HG03558 (cell line): ENCODE results near the gene B3GNT9.

Experiments
- ATAC-seq: cut with Tn5 transposase; IDR thresholded peaks from one replicate; pipeline ENCODE4 v1.9.1; 2021; ENCODE audit warnings: moderate number of reproducible peaks; ENCODE audit not compliant: unreplicated experiment; ENCODE audit errors: extremely low read depth

B3GNT9 gene

DNA sequence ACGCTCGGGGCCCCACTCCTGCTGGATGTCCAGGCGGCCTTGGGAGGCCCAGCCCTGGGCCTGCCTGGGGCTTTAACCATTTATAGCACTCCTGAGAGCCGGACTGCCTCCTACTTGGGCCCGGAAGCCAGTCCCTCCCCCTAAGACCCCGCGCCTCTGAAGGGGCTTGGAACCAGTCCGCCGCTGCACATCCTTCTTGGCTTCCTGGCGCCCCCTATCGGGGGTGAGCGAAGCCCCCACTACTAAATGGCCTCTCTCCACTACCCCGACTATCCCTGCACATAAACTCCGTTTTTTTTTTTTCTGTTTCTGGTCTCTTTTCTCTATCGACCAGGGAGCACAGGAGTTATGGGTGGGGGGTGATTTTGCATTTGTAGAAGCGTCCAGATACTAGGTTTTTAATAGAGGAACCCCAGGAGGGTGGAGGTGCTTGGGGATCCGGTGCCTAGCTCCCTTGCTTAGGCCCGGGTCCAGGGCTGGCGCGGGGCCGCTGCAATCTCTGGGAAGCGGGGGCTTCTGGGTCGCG, 18.9 kb upstream of the B3GNT9 start:
- ATAC-seq, result no peak

DNA sequence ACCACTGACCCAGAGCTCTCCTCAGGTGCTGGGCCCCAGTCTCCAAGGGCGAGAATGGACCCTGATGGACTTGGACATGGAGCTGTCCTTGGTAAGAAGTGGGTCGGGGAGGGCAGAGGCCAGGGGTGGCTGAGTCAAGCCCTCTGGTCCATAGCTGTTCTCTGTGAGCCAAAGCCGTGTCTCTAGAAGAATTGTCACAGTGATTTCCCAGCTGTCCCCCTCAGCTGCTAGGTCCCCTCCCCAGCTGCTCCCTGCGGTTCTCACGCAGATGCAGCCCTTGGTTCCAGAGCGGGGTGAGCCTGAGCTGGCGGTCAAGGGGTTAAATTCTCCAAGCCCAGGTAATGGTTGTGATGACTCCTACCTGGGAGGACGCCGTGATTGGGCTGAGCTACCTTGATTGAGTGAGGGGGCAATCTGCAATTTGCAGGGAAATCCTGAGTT, 18.2 kb upstream of the B3GNT9 start:
- no peak for ATAC-seq

- no peak for ATAC-seq
Measured at GRCh38 chr16:67167588-67167987, 16.8 kb upstream of the B3GNT9 start.

DNA sequence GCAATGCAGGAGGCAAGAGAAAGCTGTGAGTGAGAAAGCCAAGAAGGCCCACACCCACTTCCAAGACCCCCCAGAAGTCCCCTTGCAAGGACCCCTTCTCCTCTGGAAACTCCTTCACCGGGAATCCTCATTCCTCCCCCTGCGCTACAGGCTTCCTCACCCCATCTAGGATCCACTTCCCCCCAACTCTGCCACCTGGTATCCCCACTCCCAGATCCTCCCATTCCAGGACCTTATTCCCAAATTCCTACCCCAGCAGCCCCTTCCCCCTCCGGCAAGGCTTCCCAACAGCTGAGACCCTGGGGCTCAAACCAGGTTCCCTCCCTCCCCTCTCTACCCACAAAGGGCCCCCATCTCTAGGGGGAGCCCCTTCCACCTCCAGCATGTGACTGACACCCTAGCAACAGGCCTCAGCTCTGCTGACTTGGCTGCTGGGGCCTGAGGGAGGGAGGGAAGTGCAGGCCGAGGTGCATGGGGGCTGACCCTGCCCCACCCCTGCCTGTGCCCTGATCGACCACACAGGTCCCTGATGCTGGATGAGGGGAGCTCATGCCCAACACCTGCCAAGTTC, 15.9 kb upstream of the B3GNT9 start:
- ATAC-seq, result no peak

DNA sequence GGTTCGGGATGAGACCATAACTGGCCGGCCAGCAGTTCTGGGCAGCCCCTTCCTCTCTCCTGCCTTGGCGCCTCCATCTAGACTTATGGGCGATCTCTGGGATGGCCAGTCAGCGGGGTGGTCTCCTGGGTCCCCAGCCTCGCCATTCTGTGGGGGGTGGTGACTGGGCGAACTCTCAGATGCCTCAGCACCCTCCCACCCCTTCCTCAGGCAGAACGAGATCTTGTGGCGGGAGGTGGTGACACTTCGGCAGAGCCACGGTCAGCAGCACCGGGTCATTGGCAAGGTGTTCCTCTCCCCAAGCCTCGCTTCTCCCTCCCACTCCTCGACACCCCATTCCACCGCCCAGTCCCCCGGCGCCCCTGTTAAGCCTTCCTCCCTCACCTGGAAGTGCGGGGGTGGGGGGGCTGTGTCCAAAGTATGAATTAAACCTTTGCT, 15.3 kb upstream of the B3GNT9 start:
- no peak for ATAC-seq

GRCh38 chr16:67165121-67166078, 14.6 kb upstream of the B3GNT9 start:
- no peak for ATAC-seq

DNA sequence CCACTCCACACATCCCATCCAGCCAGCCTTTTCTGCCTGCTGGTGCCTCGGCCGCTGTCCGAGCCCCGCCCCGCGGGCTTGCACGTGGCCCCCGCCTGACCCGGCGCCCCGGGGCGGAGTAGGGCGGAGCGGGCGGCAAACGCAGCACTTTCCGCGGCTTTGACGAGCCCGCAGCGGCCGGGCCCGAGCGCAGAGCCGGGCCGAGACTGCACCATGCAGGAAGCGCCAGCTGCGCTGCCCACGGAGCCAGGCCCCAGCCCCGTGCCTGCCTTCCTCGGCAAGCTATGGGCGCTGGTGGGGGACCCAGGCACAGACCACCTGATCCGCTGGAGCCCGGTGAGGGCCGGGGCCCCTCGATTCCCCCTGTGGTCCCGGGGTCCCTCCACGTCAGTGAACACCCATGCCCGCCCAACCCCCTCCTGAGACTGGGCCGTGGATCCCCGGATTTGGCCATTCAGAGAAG, 13.8 kb upstream of the B3GNT9 start, which contains the start of gene HSF4:
HSF4 (plus strand) TSS at position 147 of the 463 bp plus-strand sequence; CDS start at position 214, 67 bp downstream.
- ATAC-seq, result no peak

DNA sequence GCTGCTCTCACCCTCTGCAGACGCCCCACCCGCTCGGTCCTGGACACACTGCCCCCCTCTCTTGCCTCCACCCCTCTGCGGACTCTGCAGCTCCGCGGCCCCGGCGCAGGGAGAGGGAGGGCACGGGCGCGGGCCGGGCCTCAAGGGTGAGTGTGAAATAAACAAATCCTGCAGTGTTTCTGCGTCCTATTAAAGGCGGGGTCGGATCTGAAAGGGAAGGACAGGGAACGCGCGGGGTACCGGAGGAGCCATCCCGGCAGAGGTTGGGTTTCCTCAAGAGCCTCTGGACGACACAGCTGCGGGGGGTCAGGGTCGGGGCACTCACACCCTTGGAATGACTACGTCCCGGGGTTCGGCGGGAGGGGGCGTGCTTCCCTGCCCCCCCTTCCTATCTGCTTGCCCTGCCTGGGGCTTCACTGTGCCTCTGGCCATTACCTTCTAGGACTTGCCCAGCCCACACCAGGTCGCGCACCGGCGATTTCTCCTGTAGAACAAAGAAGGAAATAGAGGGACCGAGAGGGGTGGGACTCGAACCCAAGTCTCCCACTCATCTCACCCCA, 13.3 kb upstream of the B3GNT9 start:
- no peak for ATAC-seq

- no peak for ATAC-seq
Measured at GRCh38 chr16:67163164-67163998, 12.6 kb upstream of the B3GNT9 start.

DNA sequence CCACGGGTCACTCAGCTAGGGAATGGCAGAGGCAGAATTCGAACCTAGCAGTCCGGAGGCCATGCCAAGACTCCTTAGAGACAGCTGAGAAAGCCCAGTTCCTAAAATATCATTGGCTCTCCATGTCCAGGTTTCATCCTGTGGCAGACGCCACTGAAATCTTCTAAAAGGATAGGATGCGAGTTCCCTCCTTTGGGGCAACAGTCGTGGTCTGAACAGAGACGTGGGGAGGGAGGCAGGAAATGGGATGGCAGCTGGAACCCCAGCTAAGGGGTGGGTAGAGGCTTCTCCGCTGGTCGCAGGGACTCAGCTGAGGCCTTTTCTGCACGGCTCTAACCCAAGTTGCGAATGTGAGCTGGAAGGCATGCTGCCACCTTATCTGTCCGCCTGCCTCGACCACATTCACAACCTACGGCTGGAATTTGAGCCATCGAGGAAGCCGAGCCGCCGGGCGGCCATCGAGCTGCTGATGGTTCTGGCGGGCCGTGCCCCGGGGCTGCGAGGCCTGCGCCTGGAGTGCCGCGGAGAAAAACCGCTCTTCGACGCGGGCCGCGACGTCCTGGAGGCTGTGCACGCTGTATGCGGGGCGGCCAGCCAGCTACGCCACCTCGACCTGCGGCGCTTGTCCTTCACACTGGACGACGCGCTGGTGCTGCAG, 11.8 kb upstream of the B3GNT9 start:
- no peak for ATAC-seq

DNA sequence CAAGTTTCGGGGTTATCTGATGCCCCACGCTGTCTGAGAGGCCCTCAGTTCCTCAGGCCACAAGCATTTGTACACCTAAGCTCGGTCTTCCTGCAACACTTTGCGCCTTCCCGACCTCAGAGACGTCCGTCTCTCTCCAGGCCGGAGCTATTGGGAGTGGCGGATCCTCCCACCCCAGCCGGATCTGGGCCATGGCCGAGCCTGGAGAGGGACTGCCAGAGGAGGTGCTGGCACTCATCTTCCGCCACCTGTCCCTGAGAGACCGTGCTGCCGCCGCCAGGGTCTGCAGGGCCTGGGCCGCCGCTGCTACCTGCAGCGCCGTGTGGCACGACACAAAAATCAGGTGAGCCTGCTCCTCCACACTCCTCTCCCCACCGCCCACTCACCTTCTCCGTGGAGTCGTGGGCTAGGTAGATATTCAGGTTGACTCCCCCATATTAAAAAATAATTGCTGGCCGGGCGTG, 10.8 kb upstream of the B3GNT9 start:
- no peak for ATAC-seq

DNA sequence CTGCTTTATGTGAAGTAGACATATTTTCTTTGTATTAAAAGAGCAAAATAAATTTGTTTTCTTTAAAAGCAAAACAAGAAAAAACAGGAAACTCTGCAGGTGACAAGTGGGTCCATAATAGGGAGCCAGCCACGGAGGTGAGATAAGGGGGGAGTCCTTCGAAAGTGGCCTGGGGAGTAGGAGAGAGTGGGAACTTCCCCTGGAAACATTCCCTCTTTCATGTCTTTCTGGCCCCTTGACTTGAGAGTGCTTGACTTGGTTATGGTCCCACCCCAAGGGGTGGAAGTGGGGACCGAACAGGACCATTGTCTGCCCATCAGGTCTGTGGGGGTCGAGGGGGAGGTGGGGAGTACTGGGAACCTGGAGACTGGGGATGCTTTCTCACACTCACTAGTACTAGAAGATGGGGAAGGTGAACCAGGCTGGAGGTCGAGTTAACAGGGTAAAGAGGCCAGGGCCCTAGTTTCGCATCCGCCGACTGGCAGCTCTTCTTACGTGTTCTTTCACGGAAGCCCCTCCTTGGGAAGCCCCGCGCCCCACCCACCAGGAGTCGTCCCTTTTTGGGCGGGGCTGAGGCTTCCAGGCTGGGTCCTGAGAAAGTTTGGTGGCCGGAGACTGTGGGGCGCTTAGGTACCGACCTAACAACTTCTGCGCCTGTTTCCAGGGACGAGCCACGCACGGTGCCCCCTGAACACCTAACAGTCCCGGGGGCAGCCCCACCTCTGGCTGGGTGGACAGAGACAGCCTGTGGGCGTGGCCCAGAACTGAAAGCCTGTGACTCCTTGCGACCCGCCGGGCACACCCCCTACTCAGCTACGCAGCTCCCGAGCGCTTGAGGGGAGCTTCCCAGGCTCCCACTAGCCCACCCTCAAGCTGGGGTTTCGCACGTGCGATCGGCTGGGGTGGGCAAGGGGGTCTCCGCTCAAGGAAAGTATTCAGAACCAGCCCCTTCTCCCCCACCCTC, 8.1 kb upstream of the B3GNT9 start:
- no peak for ATAC-seq

DNA sequence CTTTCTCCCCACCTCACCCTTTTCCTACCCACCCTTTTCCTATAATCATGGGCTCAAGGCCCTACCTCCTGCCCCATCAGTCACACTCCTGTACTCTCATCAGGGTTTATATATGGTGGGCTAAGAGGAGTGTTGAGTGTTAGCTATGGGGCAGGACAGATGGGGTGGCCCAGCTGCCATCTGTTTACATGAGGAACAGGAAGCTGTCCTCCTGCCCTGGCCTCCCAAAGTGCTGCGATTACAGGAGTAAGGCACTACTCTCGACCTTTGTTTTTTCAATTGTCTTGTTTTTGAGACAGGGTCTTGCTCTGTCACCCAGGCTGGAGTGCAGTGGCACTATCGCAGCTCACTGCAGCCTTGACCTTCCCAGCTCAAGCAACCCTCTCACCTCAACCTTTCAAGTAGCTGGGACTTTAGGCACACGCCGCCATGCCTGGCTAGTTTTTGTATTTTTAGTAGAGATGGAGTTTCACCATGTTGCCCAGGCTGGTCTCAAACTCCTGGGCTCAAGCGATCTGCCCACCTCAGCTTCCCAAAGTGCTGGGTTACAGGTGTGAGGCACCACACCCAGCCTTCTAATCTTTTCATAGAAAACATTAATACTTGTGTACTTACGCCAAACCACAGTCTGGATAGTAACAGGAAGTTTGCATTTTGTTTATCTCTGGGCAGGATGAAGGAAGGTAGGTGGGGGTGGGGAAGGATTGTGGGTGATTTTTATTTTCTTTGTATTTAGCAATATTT, 7.3 kb upstream of the B3GNT9 start:
- ATAC-seq, result no peak

- ATAC-seq, result no peak
Measured at GRCh38 chr16:67157106-67157748, 6.4 kb upstream of the B3GNT9 start.

GRCh38 chr16:67156143-67156844, 5.5 kb upstream of the B3GNT9 start:
- no peak for ATAC-seq
